OCI-LY1 (cell line): ENCODE results near the gene SPARC.

ENCODE experiments used
- H2AFZ ChIP-seq: fragments of 200-600 bp; sonication (generic), shearing (Covaris generic); 2 replicates; pipeline ENCODE4 v1.6.0; 2014; ENCODE audit warnings: antibody characterized with exemption, mild to moderate bottlenecking, low read length
- H3F3A ChIP-seq: fragments of 200-600 bp; sonication (generic), shearing (Covaris generic); 2 replicates; pipeline ENCODE4 v1.6.0; 2014; ENCODE audit warnings: mild to moderate bottlenecking, antibody characterized with exemption, low read length, moderate library complexity; ENCODE audit not compliant: insufficient read depth
- H3K27ac ChIP-seq: fragments of 200-600 bp; sonication (generic); 2 replicates; pipeline ENCODE4 v1.5.1; 2014; ENCODE audit warnings: low read length, mixed run types, mild to moderate bottlenecking, low read depth; ENCODE audit not compliant: poor library complexity, severe bottlenecking
- H3K27me3 ChIP-seq: fragments of 200-600 bp; sonication (generic); 2 replicates; pipeline ENCODE4 v1.6.0; 2014; ENCODE audit warnings: antibody characterized with exemption, mild to moderate bottlenecking, low read length, moderate library complexity; ENCODE audit not compliant: insufficient read depth
- H3K36me3 ChIP-seq: fragments of 200-600 bp; sonication (generic); 2 replicates; pipeline ENCODE4 v1.6.1; 2014; ENCODE audit warnings: mild to moderate bottlenecking, antibody characterized with exemption, low read length, moderate library complexity, mixed read lengths; ENCODE audit not compliant: insufficient read depth
- H3K4me1 ChIP-seq: fragments of 200-600 bp; sonication (generic); 2 replicates; pipeline ENCODE4 v1.5.1; 2014; ENCODE audit warnings: mild to moderate bottlenecking, low read length, moderate library complexity; ENCODE audit not compliant: insufficient read depth, severe bottlenecking
- H3K4me2 ChIP-seq: fragments of 200-600 bp; sonication (generic), shearing (Covaris generic); 2 replicates; pipeline ENCODE4 v1.6.1; 2014; ENCODE audit warnings: low read length
- H3K4me3 ChIP-seq: fragments of 200-600 bp; sonication (generic); 2 replicates; pipeline ENCODE4 v1.5.1; 2014; ENCODE audit warnings: low read length, low read depth, mild to moderate bottlenecking, mixed read lengths; ENCODE audit not compliant: poor library complexity, severe bottlenecking
- H3K79me2 ChIP-seq: fragments of 200-600 bp; shearing (Covaris generic); 2 replicates; pipeline ENCODE4 v1.6.1; 2016; ENCODE audit warnings: mixed run types, low read length, mixed read lengths; ENCODE audit not compliant: insufficient read depth
- H3K9ac ChIP-seq: fragments of 200-600 bp; sonication (generic), shearing (Covaris generic); 2 replicates; pipeline ENCODE4 v1.6.1; 2014; ENCODE audit warnings: mild to moderate bottlenecking, low read length, mixed read lengths
- H3K9me2 ChIP-seq: fragments of 200-600 bp; sonication (generic), shearing (Covaris generic); 2 replicates; pipeline ENCODE4 v1.6.1; 2014; ENCODE audit warnings: low read depth, mild to moderate bottlenecking, low read length, mixed read lengths
- H3K9me3 ChIP-seq: fragments of 200-600 bp; shearing (Covaris generic); 2 replicates; pipeline ENCODE4 v1.6.1; 2014; ENCODE audit warnings: low read length, mixed read lengths
- H4K20me1 ChIP-seq: fragments of 200-600 bp; sonication (generic), shearing (Covaris generic); 2 replicates; pipeline ENCODE4 v1.6.0; 2016; ENCODE audit warnings: mild to moderate bottlenecking, low read length; ENCODE audit not compliant: insufficient read depth
- CTCF ChIP-seq: fragments of 200-600 bp; sonication (generic), shearing (Covaris generic); IDR thresholded peaks from 2 replicates; pipeline ENCODE4 v1.5.1; 2017; ENCODE audit warnings: mild to moderate bottlenecking, antibody characterized with exemption, low read length, moderate library complexity, mixed read lengths
- EZH2 ChIP-seq: fragments of 200-600 bp; sonication (generic), shearing (Covaris generic); IDR thresholded peaks from 2 replicates; pipeline ENCODE4 v1.8.0; 2017; ENCODE audit warnings: borderline replicate concordance, mixed run types, mild to moderate bottlenecking, antibody characterized with exemption, low read length, moderate library complexity, mixed read lengths

SPARC gene

GRCh38 chr5:151664694-151665585, 21.8 kb downstream of the SPARC start:
- Histone ChIP-seq H3K79me2 (no peaks in the 10 kb centered on the region), H3K9me2 (no peaks in the 10 kb centered on the region), H3K9me3 (no peaks in the 10 kb centered on the region), H3F3A (no peaks in the 10 kb centered on the region), H3K4me1 (no peaks in the 10 kb centered on the region), H3K9ac (no peak overlapping the region), H4K20me1 (no peaks in the 10 kb centered on the region), H3K36me3 (no peaks in the 10 kb centered on the region), H3K27ac (no peak overlapping the region), H3K27me3 (0 out of 2 replicates have a peak, but pooled peaks cover 6% of the 10 kb centered on the region), H3K4me3 (no peak overlapping the region), H2AFZ (no peak overlapping the region), H3K4me2 (no peak overlapping the region)
- TF ChIP-seq EZH2 (no peak), CTCF (no peak)

- Histone ChIP-seq H3K4me3 (no peak overlapping the region), H3K4me1 (no peaks in the 10 kb centered on the region), H3K4me2 (no peak overlapping the region), H3K9ac (no peak overlapping the region), H3K36me3 (no peaks in the 10 kb centered on the region), H2AFZ (no peak overlapping the region), H3K9me2 (no peaks in the 10 kb centered on the region), H3K27me3 (0 out of 2 replicates have a peak, but pooled peaks cover 6% of the 10 kb centered on the region), H4K20me1 (no peaks in the 10 kb centered on the region), H3K27ac (no peak overlapping the region), H3F3A (no peaks in the 10 kb centered on the region), H3K9me3 (no peaks in the 10 kb centered on the region), H3K79me2 (no peaks in the 10 kb centered on the region)
- TF ChIP-seq CTCF: no peak
- no peak for TF ChIP-seq EZH2
Measured at GRCh38 chr5:151663617-151664293, 23.0 kb downstream of the SPARC start.

- Histone ChIP-seq H3K4me3 (no peak overlapping the region), H3K4me1 (no peaks in the 10 kb centered on the region), H3K9ac (no peak overlapping the region), H3K36me3 (no peaks in the 10 kb centered on the region), H3K27me3 (0 out of 2 replicates have a peak, but pooled peaks cover 6% of the 10 kb centered on the region), H3K27ac (no peak overlapping the region), H3K9me3 (no peaks in the 10 kb centered on the region), H4K20me1 (no peaks in the 10 kb centered on the region), H3K9me2 (no peaks in the 10 kb centered on the region), H2AFZ (no peak overlapping the region), H3K4me2 (no peak overlapping the region), H3F3A (no peaks in the 10 kb centered on the region), H3K79me2 (no peaks in the 10 kb centered on the region)
- TF ChIP-seq EZH2: no peak
Measured at GRCh38 chr5:151662805-151663204, 23.9 kb downstream of the SPARC start.
